Mesendoderm (in vitro differentiated cells): ENCODE data around the gene CNIH3.
"Not testable (repeated sequence)": the region's sequence is repeated elsewhere in the genome, so short reads cannot be mapped to it uniquely, and the experiment has no call there.

Experiments used
- DNase-seq: peaks from one replicate; pipeline ENCODE4 v3.0.0; 2013
- H2AK5ac ChIP-seq: 2 replicates; pipeline ENCODE4 v1.6.1; 2013; ENCODE audit warnings: low read length, inconsistent platforms
- H2BK120ac ChIP-seq: 2 replicates; pipeline ENCODE4 v1.6.1; 2013; ENCODE audit warnings: low read depth, mild to moderate bottlenecking, low read length, moderate library complexity, mixed read lengths
- H2BK15ac ChIP-seq: replicated peaks from 2 replicates; pipeline ENCODE4 v1.6.1; 2013; ENCODE audit warnings: low read depth, mild to moderate bottlenecking, moderate library complexity
- H2BK5ac ChIP-seq: 2 replicates; pipeline ENCODE4 v1.6.1; 2013; ENCODE audit warnings: low read length, inconsistent platforms
- H3K18ac ChIP-seq: 2 replicates; pipeline ENCODE4 v1.6.1; 2013; ENCODE audit warnings: mild to moderate bottlenecking, low read length, mixed read lengths
- H3K23ac ChIP-seq: one replicate; pipeline ENCODE4 v1.6.1; 2013; ENCODE audit warnings: low read length
- H3K27ac ChIP-seq: 2 replicates; pipeline ENCODE4 v1.5.1; 2013; ENCODE audit warnings: low read depth, mild to moderate bottlenecking, inconsistent platforms, low read length, moderate library complexity
- H3K27me3 ChIP-seq: 2 replicates; pipeline ENCODE4 v1.6.1; 2013; ENCODE audit warnings: low read length, control low read depth, mild to moderate bottlenecking, inconsistent platforms; ENCODE audit not compliant: insufficient read depth, poor library complexity
- H3K36me3 ChIP-seq: 2 replicates; pipeline ENCODE4 v1.6.1; 2013; ENCODE audit warnings: low read length, inconsistent platforms; ENCODE audit not compliant: control insufficient read depth, insufficient read depth
- H3K4ac ChIP-seq: one replicate; pipeline ENCODE4 v1.6.1; 2013; ENCODE audit warnings: low read depth, mild to moderate bottlenecking, low read length, moderate library complexity
- H3K4me1 ChIP-seq: 2 replicates; pipeline ENCODE4 v1.6.1; 2013; ENCODE audit warnings: low read depth, low read length, inconsistent platforms; ENCODE audit not compliant: control insufficient read depth
- H3K4me2 ChIP-seq: 2 replicates; pipeline ENCODE4 v1.6.1; 2013; ENCODE audit warnings: low read length
- H3K4me3 ChIP-seq: 2 replicates; pipeline ENCODE4 v1.5.1; 2013; ENCODE audit warnings: mild to moderate bottlenecking, low read length
- H3K56ac ChIP-seq: one replicate; pipeline ENCODE4 v1.6.1; 2013; ENCODE audit warnings: low read length
- H3K79me1 ChIP-seq: 2 replicates; pipeline ENCODE4 v1.6.1; 2013; ENCODE audit warnings: low read length, inconsistent platforms
- H3K79me2 ChIP-seq: 2 replicates; pipeline ENCODE4 v1.6.1; 2013; ENCODE audit warnings: mild to moderate bottlenecking, low read length; ENCODE audit not compliant: control insufficient read depth, insufficient read depth
- H3K9ac ChIP-seq: 2 replicates; pipeline ENCODE4 v1.6.1; 2013; ENCODE audit warnings: low read length, inconsistent platforms
- H4K5ac ChIP-seq: one replicate; pipeline ENCODE4 v1.6.1; 2013; ENCODE audit warnings: low read length
- H4K8ac ChIP-seq: one replicate; pipeline ENCODE4 v1.6.1; 2013; ENCODE audit warnings: low read depth, mild to moderate bottlenecking, control low read depth, low read length, moderate library complexity
- WGBS: extraction: QIAGEN DNeasy Blood & Tissue Kit; methylation state at CpG from one replicate; pipeline ENCODE4 v1.1.7; 2013; ENCODE audit warnings: low lambda C conversion rate, missing lambda C conversion rate; ENCODE audit not compliant: insufficient coverage; ENCODE audit errors: extremely low coverage; 5-methylcytosine and 5-hydroxymethylcytosine counted together

Gene CNIH3

DNA sequence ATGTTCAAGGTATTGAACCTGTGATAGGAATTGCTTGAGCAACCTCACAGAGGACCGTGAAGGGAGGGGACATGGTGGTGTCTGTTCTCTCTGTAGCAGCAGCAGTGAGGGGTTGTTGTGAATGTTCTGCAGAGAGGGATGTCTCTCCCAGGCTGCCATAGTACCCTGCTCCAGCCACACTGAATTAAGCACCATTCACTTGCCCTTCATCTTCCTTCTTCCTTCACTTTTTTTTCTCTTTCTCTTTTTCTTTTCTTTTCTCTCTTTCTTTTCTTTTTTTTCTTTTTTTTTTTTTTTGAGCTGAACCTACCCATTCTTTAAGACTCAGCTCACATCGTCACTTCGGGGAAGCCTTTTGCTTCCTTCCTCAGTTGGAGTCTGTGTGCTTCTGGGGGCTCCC is 89.5 kb downstream of the CNIH3 start:
- Histone ChIP-seq H3K9ac (no peak overlapping the region), H3K23ac (no peak overlapping the region), H3K4ac (no peak overlapping the region), H3K4me2 (no peak overlapping the region), H3K79me1 (no peaks in the 10 kb centered on the region), H2BK15ac (no peak overlapping the region), H2AK5ac (no peak overlapping the region), H3K4me3 (no peak overlapping the region), H4K5ac (no peak overlapping the region), H3K27me3 (no peaks in the 10 kb centered on the region), H3K36me3 (no peaks in the 10 kb centered on the region), H3K27ac (no peak overlapping the region), H3K56ac (no peak overlapping the region), H2BK120ac (no peak overlapping the region), H2BK5ac (no peak overlapping the region), H3K18ac (no peak overlapping the region), H4K8ac (no peak overlapping the region), H3K4me1 (peaks cover 7% of the 10 kb centered on the region), H3K79me2 (no peaks in the 10 kb centered on the region)
- no CpG with 5 or more reads among the region's 3 CpGs for WGBS
- DNase-seq: no peak

DNA sequence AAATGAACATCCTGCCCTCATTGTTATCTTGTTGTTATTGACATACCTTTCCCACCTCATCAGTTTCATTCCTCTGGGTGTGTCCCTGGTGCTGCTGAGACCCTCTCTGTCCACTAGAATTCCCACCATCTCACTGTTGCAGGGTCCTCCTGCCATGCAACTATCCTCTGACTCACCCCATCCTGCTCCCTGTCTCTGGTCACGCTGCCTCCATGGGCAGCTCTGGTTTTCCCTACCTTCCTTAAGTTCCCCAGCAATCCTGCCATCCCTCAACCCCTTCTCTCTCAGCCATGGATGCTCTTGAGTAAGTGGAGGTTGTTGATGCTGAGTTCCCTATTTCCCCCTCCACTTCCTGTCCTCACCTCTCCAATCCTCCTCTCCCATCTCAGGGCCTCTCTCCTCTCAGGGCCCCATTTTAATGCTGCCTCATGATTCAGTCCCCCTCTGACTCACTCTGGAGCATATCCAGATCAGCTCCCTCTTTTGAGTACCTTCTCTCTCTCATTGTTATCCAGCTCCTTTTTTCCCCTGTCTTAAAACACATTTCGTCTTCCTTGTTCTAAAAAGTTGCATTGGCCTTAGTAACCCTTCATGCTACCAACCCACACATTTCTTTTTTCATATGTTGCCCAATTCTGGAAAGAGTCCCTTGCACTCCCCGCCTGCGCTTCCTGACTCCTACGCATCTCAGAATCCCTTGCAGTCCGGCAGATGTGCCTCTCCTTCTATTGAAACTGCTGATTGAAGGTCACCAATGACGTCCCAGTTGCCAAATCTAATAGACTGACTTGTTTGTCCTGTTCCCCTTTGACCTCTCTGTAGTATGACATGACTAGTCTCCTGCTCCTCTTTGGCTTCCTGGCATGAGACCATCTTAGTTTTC is 92.0 kb downstream of the CNIH3 start:
- no peak overlapping the region for H3K56ac ChIP-seq
- H4K5ac ChIP-seq: no peak overlapping the region
- H3K79me1 ChIP-seq: no peaks in the 10 kb centered on the region
- H2BK15ac ChIP-seq: no peak overlapping the region
- no peak overlapping the region for H3K4ac ChIP-seq
- no peaks in the 10 kb centered on the region for H3K36me3 ChIP-seq
- H3K9ac ChIP-seq: no peak overlapping the region
- H2AK5ac ChIP-seq: no peak overlapping the region
- DNase-seq: no peak
- H3K4me3 ChIP-seq: no peak overlapping the region
- H3K79me2 ChIP-seq: no peaks in the 10 kb centered on the region
- H2BK5ac ChIP-seq: no peak overlapping the region
- H3K4me1 ChIP-seq: peaks cover 5% of the 10 kb centered on the region
- H3K23ac ChIP-seq: no peak overlapping the region
- no peaks in the 10 kb centered on the region for H3K27me3 ChIP-seq
- no peak overlapping the region for H3K27ac ChIP-seq
- H3K4me2 ChIP-seq: no peak overlapping the region
- no CpG with 5 or more reads among the region's 7 CpGs for WGBS
- H4K8ac ChIP-seq: no peak overlapping the region
- H3K18ac ChIP-seq: no peak overlapping the region
- H2BK120ac ChIP-seq: no peak overlapping the region

DNA sequence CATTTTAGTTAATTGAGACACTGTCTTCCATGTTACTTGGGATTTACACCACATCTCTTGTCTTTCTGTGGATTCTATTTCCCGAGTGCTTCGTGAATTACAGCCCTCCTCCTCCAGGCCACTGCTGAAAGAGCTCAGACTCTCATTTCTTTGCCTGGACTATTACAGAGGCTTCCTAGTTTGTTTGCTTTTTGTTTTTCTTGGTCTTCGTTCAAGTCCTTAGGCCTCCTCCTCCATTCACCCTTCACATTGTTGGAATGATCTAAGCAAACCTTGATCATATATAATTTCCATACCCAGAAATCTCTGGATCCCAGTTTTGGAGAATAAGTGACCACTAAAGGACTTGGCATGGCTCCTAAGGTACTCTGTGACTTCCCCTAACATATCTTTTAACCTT is 94.1 kb downstream of the CNIH3 start:
- Histone ChIP-seq H2BK120ac (no peak overlapping the region), H3K56ac (no peak overlapping the region), H3K27me3 (no peaks in the 10 kb centered on the region), H3K4me3 (no peak overlapping the region), H3K23ac (no peak overlapping the region), H3K9ac (no peak overlapping the region), H3K4ac (no peak overlapping the region), H4K5ac (no peak overlapping the region), H4K8ac (no peak overlapping the region), H3K36me3 (no peaks in the 10 kb centered on the region), H3K79me1 (no peaks in the 10 kb centered on the region), H2BK15ac (no peak overlapping the region), H3K4me1 (no peaks in the 10 kb centered on the region), H3K18ac (no peak overlapping the region), H2AK5ac (no peak overlapping the region), H3K79me2 (no peaks in the 10 kb centered on the region), H3K4me2 (no peak overlapping the region), H2BK5ac (no peak overlapping the region), H3K27ac (no peak overlapping the region)
- no peak for DNase-seq
- no CpG with 5 or more reads among the region's 3 CpGs for WGBS

DNA sequence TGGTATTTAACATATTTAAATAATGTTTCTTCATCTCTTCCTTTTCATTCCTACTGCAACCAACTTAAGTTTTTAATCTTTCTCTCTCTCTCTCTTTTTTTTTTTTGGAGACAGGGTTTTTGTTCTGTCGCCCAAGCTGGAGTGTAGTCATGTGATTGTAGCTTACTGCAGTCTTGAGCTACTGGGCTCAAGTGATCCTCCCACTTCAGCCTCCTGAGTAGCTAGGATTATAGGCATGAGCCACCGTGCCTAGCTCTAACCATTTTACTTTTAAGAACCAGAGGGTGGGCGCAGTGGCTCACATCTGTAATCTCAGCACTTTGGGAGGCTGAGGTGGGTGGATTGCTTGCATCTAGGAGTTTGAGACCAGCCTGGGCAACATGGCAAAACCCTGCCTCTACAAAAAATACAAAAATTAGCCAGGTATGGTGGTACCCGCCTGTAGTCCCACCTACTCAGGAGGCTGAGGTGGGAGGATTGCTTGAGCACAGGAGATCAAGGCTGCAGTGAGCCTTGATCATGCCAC is 95.2 kb downstream of the CNIH3 start:
- not testable (repeated sequence) for H2BK5ac ChIP-seq, H3K23ac ChIP-seq, H3K56ac ChIP-seq, H4K5ac ChIP-seq, H3K9ac ChIP-seq, H4K8ac ChIP-seq, H2BK15ac ChIP-seq, H3K27ac ChIP-seq, H3K79me1 ChIP-seq, H3K18ac ChIP-seq, H3K4me1 ChIP-seq, DNase-seq, H2BK120ac ChIP-seq, H3K36me3 ChIP-seq, H3K27me3 ChIP-seq, H2AK5ac ChIP-seq, H3K4ac ChIP-seq, H3K4me2 ChIP-seq, H3K79me2 ChIP-seq, H3K4me3 ChIP-seq
- WGBS: no CpG with 5 or more reads among the region's 4 CpGs

DNA sequence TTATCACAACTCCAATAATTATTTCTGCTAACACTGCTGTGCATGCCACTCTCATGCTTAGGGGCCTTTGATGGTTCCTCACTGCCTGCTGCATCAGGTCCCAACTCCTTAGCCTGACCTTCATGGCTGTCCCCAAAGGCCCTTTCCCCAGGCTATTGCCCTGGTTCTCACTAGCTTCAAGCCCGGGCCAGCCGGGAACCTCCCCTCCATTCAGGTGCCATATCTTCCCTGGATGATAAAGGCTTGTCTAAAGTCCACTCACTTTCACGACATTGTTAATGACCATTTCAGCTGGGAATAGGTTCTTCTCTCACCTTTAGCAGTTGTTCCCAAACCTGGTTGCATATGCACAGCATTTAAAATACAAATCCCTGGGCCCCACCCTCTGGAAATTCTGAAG is 95.8 kb downstream of the CNIH3 start:
- no peaks in the 10 kb centered on the region for H3K79me1 ChIP-seq
- no peak overlapping the region for H2BK120ac ChIP-seq
- WGBS: no CpG with 5 or more reads among the region's 3 CpGs
- H3K9ac ChIP-seq: no peak overlapping the region
- H3K4me1 ChIP-seq: no peaks in the 10 kb centered on the region
- DNase-seq: no peak
- no peak overlapping the region for H3K23ac ChIP-seq
- H2BK5ac ChIP-seq: no peak overlapping the region
- no peak overlapping the region for H2BK15ac ChIP-seq
- H3K27me3 ChIP-seq: no peaks in the 10 kb centered on the region
- no peak overlapping the region for H3K4ac ChIP-seq
- H3K56ac ChIP-seq: no peak overlapping the region
- H2AK5ac ChIP-seq: no peak overlapping the region
- H4K8ac ChIP-seq: no peak overlapping the region
- H3K27ac ChIP-seq: no peak overlapping the region
- H3K79me2 ChIP-seq: no peaks in the 10 kb centered on the region
- no peaks in the 10 kb centered on the region for H3K36me3 ChIP-seq
- no peak overlapping the region for H3K4me2 ChIP-seq
- no peak overlapping the region for H3K18ac ChIP-seq
- no peak overlapping the region for H3K4me3 ChIP-seq
- no peak overlapping the region for H4K5ac ChIP-seq
